K562 (cell line): ENCODE measurements around the gene SS18L1. TPM values are rescaled to one million over a fixed set of nuclear protein-coding genes. Genes with fewer than 3 reads are reported as not detected.

Experiments
- GATA2 ChIP-seq: sonication (generic); formaldehyde crosslinking; IDR thresholded peaks from 2 replicates; pipeline ENCODE4 v1.4.0; 2020; ENCODE audit warnings: mild to moderate bottlenecking, missing genetic modification reagents
- SIX5 ChIP-seq, 2 experiments: IDR thresholded peaks; 2 replicates each; pipeline ENCODE4 v1.6.1; 2011; ENCODE audit warnings: low read length in 2 of 2, borderline replicate concordance in 1 of 2, low read depth in 1 of 2, mild to moderate bottlenecking in 1 of 2, moderate library complexity in 1 of 2; ENCODE audit not compliant: insufficient read depth in 1 of 2
- TBL1XR1 ChIP-seq, 2 experiments: IDR thresholded peaks; 2 replicates each; pipeline ENCODE4 v1.6.1; 2012; ENCODE audit warnings: improper control_type of control experiment in 2 of 2, low read length in 2 of 2, mild to moderate bottlenecking in 1 of 2
- TGIF2 ChIP-seq: sonication (generic); formaldehyde crosslinking; IDR thresholded peaks from 2 replicates; pipeline ENCODE4 v1.8.1; 2022; ENCODE audit warnings: mild to moderate bottlenecking, missing genetic modification reagents, moderate library complexity
- YY1 ChIP-seq, 3 experiments: IDR thresholded peaks; 2 replicates each; pipeline ENCODE4 v1.6.1; 2011; ENCODE audit warnings: low read length in 2 of 3, mild to moderate bottlenecking in 2 of 3, moderate library complexity in 2 of 3, borderline replicate concordance in 1 of 3, control low read depth in 1 of 3, low read depth in 1 of 3; ENCODE audit not compliant: insufficient read depth in 3 of 3, insufficient replicate concordance in 2 of 3, control insufficient read depth in 1 of 3, insufficient read length in 1 of 3; ENCODE audit errors: extremely low read depth in 1 of 3
- ZFP30 ChIP-seq: fragments of 250-450 bp; sonication (Bioruptor Pico); IDR thresholded peaks from 2 replicates; pipeline ENCODE4 v1.8.0; 2022; ENCODE audit warnings: moderate library complexity, mild to moderate bottlenecking, inconsistent platforms, borderline replicate concordance
- ZNF408 ChIP-seq: fragments of 250-450 bp; sonication (Bioruptor Pico); IDR thresholded peaks from 2 replicates; pipeline ENCODE4 v1.4.0; 2020; ENCODE audit warnings: low read depth, mild to moderate bottlenecking, moderate library complexity
- polyA plus RNA-seq, 8 experiments: library from polyadenylated mRNA; depleted of rRNA in 4 of 8; stranded (reverse) in 5 of 8; unstranded in 3 of 8; fragments of >200 nt; fragmentation: Nextera tagmentation in 2 of 8; fragmentation: Illumina TruSeq in 1 of 8; extraction: Ambion mirVana in 2 of 8; extraction: Trizol in 1 of 8; gene quantifications; 2 replicates each; pipeline versions ENCODE4 v1.2.1 to v1.2.3, GENCODE V29; 2011 to 2014; ENCODE audit warnings: inconsistent platforms in 1 of 8, missing spikeins in 1 of 8
- total RNA-seq, 7 experiments: library from RNA; depleted of rRNA in 6 of 7; stranded (reverse); fragments of >200 nt in 6 of 7; fragmentation: Illumina TruSeq in 2 of 7; extraction: Trizol in 2 of 7; gene quantifications; 2 replicates each; pipeline versions ENCODE4 v1.2.1 to v1.2.3, GENCODE V29; 2011 to 2021; ENCODE audit warnings: low replicate concordance in 1 of 7
- TF ChIP-seq, protein P1 (sequence below), 2 experiments: fragments of 450-650 bp in 1 of 2; sonication (generic) in 1 of 2; formaldehyde crosslinking in 1 of 2; IDR thresholded peaks; 2 replicates each; pipeline versions ENCODE4 v1.7.1 to v1.9.0; 2016 to 2022; ENCODE audit warnings: inconsistent platforms in 1 of 2, mild to moderate bottlenecking in 1 of 2, missing genetic modification reagents in 1 of 2
- TF ChIP-seq, protein P2 (sequence below): sonication (generic); formaldehyde crosslinking; IDR thresholded peaks from 2 replicates; pipeline ENCODE4 v1.8.0; 2022; ENCODE audit warnings: mild to moderate bottlenecking, low read depth, missing genetic modification reagents

The SS18L1 gene
- total and polyA plus RNA-seq, 9 of the 15 experiments (the other 6 are each of a cell fraction or from before 2014, with no cell fraction given): 2.7 to 28.3 (median 15.1) TPM

DNA sequence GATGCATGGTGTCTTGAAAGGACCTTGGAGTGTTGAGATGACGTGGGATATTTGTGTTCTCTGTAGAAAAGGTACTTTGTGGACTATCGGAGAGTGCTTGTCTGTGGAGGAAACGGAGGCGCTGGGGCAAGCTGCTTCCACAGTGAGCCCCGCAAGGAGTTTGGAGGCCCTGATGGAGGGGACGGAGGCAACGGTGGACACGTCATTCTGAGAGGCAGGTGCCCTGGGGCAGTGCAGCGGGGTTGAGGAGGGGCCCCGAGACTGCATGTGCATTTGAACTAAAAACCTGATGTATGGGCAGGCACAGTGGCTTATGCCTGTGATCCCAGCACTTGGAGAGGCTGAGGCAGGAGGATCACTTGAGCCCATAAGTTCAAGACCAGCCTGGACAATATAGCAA lies 52.2 kb downstream of the SS18L1 start (continued):
- TF ChIP-seq, protein P1, sequence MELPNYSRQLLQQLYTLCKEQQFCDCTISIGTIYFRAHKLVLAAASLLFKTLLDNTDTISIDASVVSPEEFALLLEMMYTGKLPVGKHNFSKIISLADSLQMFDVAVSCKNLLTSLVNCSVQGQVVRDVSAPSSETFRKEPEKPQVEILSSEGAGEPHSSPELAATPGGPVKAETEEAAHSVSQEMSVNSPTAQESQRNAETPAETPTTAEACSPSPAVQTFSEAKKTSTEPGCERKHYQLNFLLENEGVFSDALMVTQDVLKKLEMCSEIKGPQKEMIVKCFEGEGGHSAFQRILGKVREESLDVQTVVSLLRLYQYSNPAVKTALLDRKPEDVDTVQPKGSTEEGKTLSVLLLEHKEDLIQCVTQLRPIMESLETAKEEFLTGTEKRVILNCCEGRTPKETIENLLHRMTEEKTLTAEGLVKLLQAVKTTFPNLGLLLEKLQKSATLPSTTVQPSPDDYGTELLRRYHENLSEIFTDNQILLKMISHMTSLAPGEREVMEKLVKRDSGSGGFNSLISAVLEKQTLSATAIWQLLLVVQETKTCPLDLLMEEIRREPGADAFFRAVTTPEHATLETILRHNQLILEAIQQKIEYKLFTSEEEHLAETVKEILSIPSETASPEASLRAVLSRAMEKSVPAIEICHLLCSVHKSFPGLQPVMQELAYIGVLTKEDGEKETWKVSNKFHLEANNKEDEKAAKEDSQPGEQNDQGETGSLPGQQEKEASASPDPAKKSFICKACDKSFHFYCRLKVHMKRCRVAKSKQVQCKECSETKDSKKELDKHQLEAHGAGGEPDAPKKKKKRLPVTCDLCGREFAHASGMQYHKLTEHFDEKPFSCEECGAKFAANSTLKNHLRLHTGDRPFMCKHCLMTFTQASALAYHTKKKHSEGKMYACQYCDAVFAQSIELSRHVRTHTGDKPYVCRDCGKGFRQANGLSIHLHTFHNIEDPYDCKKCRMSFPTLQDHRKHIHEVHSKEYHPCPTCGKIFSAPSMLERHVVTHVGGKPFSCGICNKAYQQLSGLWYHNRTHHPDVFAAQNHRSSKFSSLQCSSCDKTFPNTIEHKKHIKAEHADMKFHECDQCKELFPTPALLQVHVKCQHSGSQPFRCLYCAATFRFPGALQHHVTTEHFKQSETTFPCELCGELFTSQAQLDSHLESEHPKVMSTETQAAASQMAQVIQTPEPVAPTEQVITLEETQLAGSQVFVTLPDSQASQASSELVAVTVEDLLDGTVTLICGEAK (IDR thresholded peaks at IDR 0.05): no peak
- TF ChIP-seq, protein P1 (CRISPR knock-in tag; IDR thresholded peaks at IDR 0.05): no peak
- TF ChIP-seq ZNF408 (no peak), GATA2 (CRISPR knock-in tag) (no peak), SIX5 (IDR thresholded peaks at IDR 0.05; ENCODE audit: borderline replicate concordance in 1 of 2, insufficient read depth in 1 of 2, low read depth in 1 of 2, low read length in 2 of 2) (no peak), YY1 (IDR thresholded peaks at IDR 0.05; ENCODE audit: borderline replicate concordance in 1 of 3, control insufficient read depth in 1 of 3, extremely low read depth in 1 of 3, insufficient read depth in 3 of 3, insufficient read length in 1 of 3, insufficient replicate concordance in 2 of 3, low read depth in 1 of 3, low read length in 2 of 3) (no peak), TBL1XR1 (IDR thresholded peaks at IDR 0.05; ENCODE audit: low read length in 2 of 2) (no peak), ZFP30 (CRISPR knock-in tag) (no peak), TGIF2 (no peak)
- TF ChIP-seq, protein P2, sequence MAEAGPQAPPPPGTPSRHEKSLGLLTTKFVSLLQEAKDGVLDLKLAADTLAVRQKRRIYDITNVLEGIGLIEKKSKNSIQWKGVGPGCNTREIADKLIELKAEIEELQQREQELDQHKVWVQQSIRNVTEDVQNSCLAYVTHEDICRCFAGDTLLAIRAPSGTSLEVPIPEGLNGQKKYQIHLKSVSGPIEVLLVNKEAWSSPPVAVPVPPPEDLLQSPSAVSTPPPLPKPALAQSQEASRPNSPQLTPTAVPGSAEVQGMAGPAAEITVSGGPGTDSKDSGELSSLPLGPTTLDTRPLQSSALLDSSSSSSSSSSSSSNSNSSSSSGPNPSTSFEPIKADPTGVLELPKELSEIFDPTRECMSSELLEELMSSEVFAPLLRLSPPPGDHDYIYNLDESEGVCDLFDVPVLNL (CRISPR knock-in tag): no peak
- TF ChIP-seq, all 486 proteins: peak for 0
